Right lobe of liver (tissue), 6 donors: ENCODE results near the gene MCTP2. TPM values are rescaled to one million over a fixed set of nuclear protein-coding genes. Genes with fewer than 3 reads are reported as not detected.

Experiments
- ATAC-seq, 4 donors: fragments of 200-7000 bp; cut with Tn5 transposase; one replicate each; pipeline ENCODE4 v1.9.1; 2020; ENCODE audit warnings: mild to moderate bottlenecking in 4 of 4, moderate library complexity in 4 of 4
- DNase-seq, 3 donors: peaks; one replicate each; pipeline ENCODE4 v3.0.0-alpha.2; 2020
- H3K27ac ChIP-seq, 3 donors: fragments of 200-600 bp; one replicate each; pipeline ENCODE4 v1.8.0; 2022
- H3K27me3 ChIP-seq, 2 donors: fragments of 200-600 bp; one replicate each; pipeline ENCODE4 v1.8.0; 2022
- H3K36me3 ChIP-seq, 4 donors: fragments of 200-600 bp; sonication (generic) in 1 of 4; one replicate each; pipeline versions ENCODE4 v1.5.1 to v1.8.0; 2017 to 2022; ENCODE audit warnings: control low read depth in 1 of 4
- H3K4me1 ChIP-seq, 4 donors: fragments of 200-600 bp; sonication (generic) in 1 of 4; one replicate each; pipeline versions ENCODE4 v1.5.1 to v1.8.0; 2017 to 2022; ENCODE audit warnings: control low read depth in 1 of 4
- H3K4me3 ChIP-seq, 3 donors: fragments of 200-600 bp; one replicate each; pipeline ENCODE4 v1.8.0; 2022
- H3K9me3 ChIP-seq, 4 donors: fragments of 200-600 bp; sonication (generic) in 1 of 4; one replicate each; pipeline versions ENCODE4 v1.5.1 to v1.8.0; 2017 to 2022; ENCODE audit warnings: control low read depth in 1 of 4
- CTCF ChIP-seq, 4 donors: fragments of 200-600 bp in 3 of 4; fragments of 450-650 bp in 1 of 4; IDR thresholded peaks; one replicate each; pipeline versions ENCODE4 v1.5.1 to v1.8.0; 2016 to 2022; ENCODE audit warnings: antibody characterized with exemption in 4 of 4, mild to moderate bottlenecking in 2 of 4
- POLR2A ChIP-seq: fragments of 450-650 bp; IDR thresholded peaks from one replicate; pipeline ENCODE4 v1.6.1; 2017; ENCODE audit warnings: antibody characterized with exemption, mild to moderate bottlenecking
- WGBS: methylation state at CpG from one replicate; pipeline ENCODE4 v1.1.6; 2018; ENCODE audit warnings: low coverage, low lambda C conversion rate; ENCODE audit not compliant: insufficient coverage; ENCODE audit errors: missing lambda C conversion rate; 5-methylcytosine and 5-hydroxymethylcytosine counted together
- intact Hi-C, 2 donors: fragments of 100-400 bp; cut with DNase I; formaldehyde crosslinking; loops; one replicate each; pipeline versions ENCODE4 v1.11.2 to v1.14.1; 2022
- total RNA-seq, 6 experiments: library from RNA; depleted of rRNA in 2 of 6; stranded (reverse); fragments of >200 nt in 2 of 6; fragmentation: NEBNext Ultra II Directional in 3 of 6; extraction: Animal tissue kit (Norgen Biotek cat#: 25700) in 3 of 6; gene quantifications; one replicate each; pipeline versions ENCODE4 v1.1.0 to v1.2.4, GENCODE V29; 2016 to 2023
- donor health status: DM: no; HTN: yes; CAD: no.
- donor health status: DM: no; HTN: no; CAD: no.
- donor health status: DM: no; HTN: no; CAD: no.
- donor health status: DM: no; HTN: yes; CAD: no.
- donor health status: DM: no; HTN: yes; CAD: no.

Gene MCTP2
- total RNA-seq, 6 experiments from 2014 or later: 1.8 to 5.3 (median 2.9) TPM

- no peaks in the 10 kb centered on the region for H3K36me3 ChIP-seq
- intact Hi-C loops: no loop called here
- DNase-seq (no peak), ATAC-seq (no peak)
- TF ChIP-seq CTCF (IDR thresholded peaks at IDR 0.05) (no peak), POLR2A (no peak)
- H3K27me3 ChIP-seq: no peaks in the 10 kb centered on the region
- 29% methylated on average over 3 of the region's 3 CpGs for WGBS
- H3K27ac ChIP-seq: no peak overlapping the region
- no peak overlapping the region for H3K4me3 ChIP-seq
- no peaks in the 10 kb centered on the region for H3K4me1 ChIP-seq
- no peaks in the 10 kb centered on the region for H3K9me3 ChIP-seq
Observed at GRCh38 chr15:94203306-94203705, 28.1 kb upstream of the MCTP2 start.

GRCh38 chr15:94205366-94205765 is 26.0 kb upstream of the MCTP2 start:
- intact Hi-C loops: no loop called here
- Histone ChIP-seq H3K4me3 (no peak overlapping the region), H3K36me3 (no peaks in the 10 kb centered on the region), H3K27ac (no peak overlapping the region), H3K9me3 (no peaks in the 10 kb centered on the region), H3K4me1 (no peaks in the 10 kb centered on the region), H3K27me3 (no peaks in the 10 kb centered on the region)
- DNase-seq: no peak
- TF ChIP-seq POLR2A (no peak), CTCF (IDR thresholded peaks at IDR 0.05) (no peak)
- ATAC-seq: no peak
- WGBS: 38% methylated on average over 7 of the region's 7 CpGs

- H3K4me1 ChIP-seq: no peaks in the 10 kb centered on the region
- ATAC-seq (peak; percentile 14 to 56 (median 34)), DNase-seq (no peak)
- no peaks in the 10 kb centered on the region for H3K36me3 ChIP-seq
- TF ChIP-seq POLR2A (no peak), CTCF (IDR thresholded peaks at IDR 0.05) (no peak)
- no peaks in the 10 kb centered on the region for H3K9me3 ChIP-seq
- H3K27ac ChIP-seq: no peak overlapping the region
- intact Hi-C loops: no loop called here
- no peak overlapping the region for H3K4me3 ChIP-seq
- 32% methylated on average over 10 of the region's 11 CpGs for WGBS
- no peaks in the 10 kb centered on the region for H3K27me3 ChIP-seq
Observed at GRCh38 chr15:94206463-94207167, 24.7 kb upstream of the MCTP2 start.

- 23% methylated on average over 4 of the region's 5 CpGs for WGBS
Observed at GRCh38 chr15:94212291-94212690, 19.1 kb upstream of the MCTP2 start.

More at GRCh38 chr15:94212291-94212690, 19.1 kb upstream of the MCTP2 start:
- Histone ChIP-seq H3K4me3 (no peak overlapping the region), H3K27ac (no peak overlapping the region), H3K4me1 (no peaks in the 10 kb centered on the region), H3K9me3 (no peaks in the 10 kb centered on the region), H3K36me3 (no peaks in the 10 kb centered on the region), H3K27me3 (no peaks in the 10 kb centered on the region)
- no peak for DNase-seq
- ATAC-seq: no peak
- TF ChIP-seq POLR2A (no peak), CTCF (IDR thresholded peaks at IDR 0.05) (no peak)
- intact Hi-C loops: no loop called here
